Activated CD4-positive, alpha-beta T cell treated with anti-CD3 and anti-CD28 coated beads for 36 hours (primary cell): ENCODE results near the gene ENC1. TPM values are rescaled to one million over a fixed set of nuclear protein-coding genes. Genes with fewer than 3 reads are reported as not detected.

Experiments used
- ATAC-seq: fragments of 200-7000 bp; cut with Tn5 transposase; one replicate; pipeline ENCODE4 v1.10.0; 2021; ENCODE audit warnings: mild to moderate bottlenecking, moderate library complexity
- CTCF ChIA-PET: fragments of 350-600 bp; sonication (Branson Sonifier 250); formaldehyde crosslinking; loops from one replicate; lab custom pipeline; 2021; ENCODE audit warnings: antibody characterized with exemption; lab: Charles Lee
- POLR2A ChIA-PET: fragments of 350-600 bp; sonication (Branson Sonifier 250); formaldehyde crosslinking; loops from one replicate; lab custom pipeline; 2021; ENCODE audit warnings: antibody characterized with exemption, inconsistent platforms; lab: Charles Lee
- DNase-seq: peaks from one replicate; pipeline ENCODE4 v3.0.0-alpha.2; 2020
- H3K27ac Mint-ChIP-seq: one replicate; pipeline ENCODE4 v1.8.0; 2021; ENCODE audit warnings: mixed read lengths
- H3K27me3 Mint-ChIP-seq: one replicate; pipeline ENCODE4 v1.8.0; 2021; ENCODE audit warnings: mixed read lengths
- H3K36me3 Mint-ChIP-seq: one replicate; pipeline ENCODE4 v1.8.0; 2021; ENCODE audit warnings: low read depth, mixed read lengths
- H3K4me1 Mint-ChIP-seq: one replicate; pipeline ENCODE4 v1.8.0; 2021; ENCODE audit warnings: mixed read lengths
- H3K4me3 Mint-ChIP-seq: one replicate; pipeline ENCODE4 v1.8.0; 2021; ENCODE audit warnings: mild to moderate bottlenecking, moderate library complexity, mixed read lengths
- H3K9me3 Mint-ChIP-seq: one replicate; pipeline ENCODE4 v1.8.0; 2021; ENCODE audit warnings: low read depth, mixed read lengths
- intact Hi-C, 2 experiments: fragments of 100-400 bp; cut with DNase I in 1 of 2; cut with micrococcal nuclease in 1 of 2; formaldehyde crosslinking; loops; one replicate each; pipeline versions ENCODE4 v1.14.2 to v1.15.1; 2022 to 2024; cut with DNase I, micrococcal nuclease
- total RNA-seq, 2 experiments: library from RNA; stranded (reverse); gene quantifications; one replicate each; pipeline ENCODE4 v1.2.3, GENCODE V29; 2021

Gene ENC1
- total RNA-seq, 2 experiments from 2014 or later: 0.48 to 0.67 TPM

- Mint-ChIP-seq H3K36me3 (no peaks in the 10 kb centered on the region), H3K4me3 (no peak overlapping the region), H3K9me3 (no peaks in the 10 kb centered on the region), H3K27ac (no peak overlapping the region), H3K27me3 (peaks cover 39% of the 10 kb centered on the region), H3K4me1 (peaks cover 20% of the 10 kb centered on the region)
- POLR2A ChIA-PET: no interaction called here
- CTCF ChIA-PET: interaction anchor here (0.7 to 0.9 kb wide), 2 partner anchors 10 to 15 kb away, joined by 3 read pairs; no protein-coding TSS in a partner anchor
- intact Hi-C loops: no loop called here
- no peak for DNase-seq
- ATAC-seq: no peak
Observed at GRCh38 chr5:74623006-74623611, 17.4 kb downstream of the ENC1 start.

GRCh38 chr5:74622122-74622521 is 18.4 kb downstream of the ENC1 start:
- POLR2A ChIA-PET: interaction anchor here (0.9 kb wide), 1 partner anchor 18 kb away, joined by 4 read pairs; the partner anchor contains the start of gene ENC1
- Mint-ChIP-seq H3K27ac (no peak overlapping the region), H3K4me3 (no peak overlapping the region), H3K9me3 (no peaks in the 10 kb centered on the region), H3K27me3 (peaks cover 39% of the 10 kb centered on the region), H3K4me1 (peaks cover 20% of the 10 kb centered on the region), H3K36me3 (no peaks in the 10 kb centered on the region)
- peak; percentile 93 for ATAC-seq
- DNase-seq: peak; percentile 59
- intact Hi-C loops: loop anchor here (1.0 kb wide), 6 partner anchors 8 to 303 kb away; no protein-coding TSS in a partner anchor
- CTCF ChIA-PET: interaction anchor here (1.5 kb wide), 1 partner anchor 18 kb away, joined by 7 read pairs; the partner anchor contains the start of gene ENC1

GRCh38 chr5:74621492-74621891 is 19.0 kb downstream of the ENC1 start:
- H3K9me3 Mint-ChIP-seq: no peaks in the 10 kb centered on the region
- H3K27me3 Mint-ChIP-seq: peaks cover 39% of the 10 kb centered on the region
- DNase-seq (no peak), ATAC-seq (no peak)
- intact Hi-C loops: no loop called here
- H3K4me1 Mint-ChIP-seq: peaks cover 20% of the 10 kb centered on the region
- ChIA-PET CTCF (interaction anchor here (0.8 to 1.5 kb wide), 3 partner anchors 18 to 206 kb away, joined by 3 to 7 read pairs (median 4); partner anchors contain the start of gene ENC1), POLR2A (interaction anchor here (0.9 kb wide), 1 partner anchor 19 kb away, joined by 4 read pairs; the partner anchor contains the start of gene ENC1)
- no peak overlapping the region for H3K4me3 Mint-ChIP-seq
- H3K36me3 Mint-ChIP-seq: no peaks in the 10 kb centered on the region
- H3K27ac Mint-ChIP-seq: no peak overlapping the region

- DNase-seq (no peak), ATAC-seq (no peak)
- ChIA-PET POLR2A (no interaction called here), CTCF (no interaction called here)
- Mint-ChIP-seq H3K36me3 (no peaks in the 10 kb centered on the region), H3K4me1 (peaks cover 20% of the 10 kb centered on the region), H3K27me3 (peaks cover 29% of the 10 kb centered on the region), H3K27ac (no peak overlapping the region), H3K4me3 (no peak overlapping the region), H3K9me3 (no peaks in the 10 kb centered on the region)
- intact Hi-C loops: no loop called here
Observed at GRCh38 chr5:74619308-74619707, 21.2 kb downstream of the ENC1 start.

- POLR2A ChIA-PET: no interaction called here
Observed at GRCh38 chr5:74618106-74618505, 22.4 kb downstream of the ENC1 start.

GRCh38 chr5:74617202-74617601 is 23.3 kb downstream of the ENC1 start:
- DNase-seq (no peak), ATAC-seq (no peak)
- Mint-ChIP-seq H3K36me3 (no peaks in the 10 kb centered on the region), H3K4me1 (peaks cover 11% of the 10 kb centered on the region), H3K27me3 (peaks cover 18% of the 10 kb centered on the region), H3K9me3 (no peaks in the 10 kb centered on the region), H3K27ac (no peak overlapping the region), H3K4me3 (no peak overlapping the region)
- CTCF ChIA-PET: no interaction called here
- POLR2A ChIA-PET: no interaction called here
- intact Hi-C loops: no loop called here

More at GRCh38 chr5:74618106-74618505, 22.4 kb downstream of the ENC1 start:
- Mint-ChIP-seq H3K4me1 (peaks cover 20% of the 10 kb centered on the region), H3K27ac (no peak overlapping the region), H3K4me3 (no peak overlapping the region), H3K27me3 (peaks cover 18% of the 10 kb centered on the region), H3K36me3 (no peaks in the 10 kb centered on the region), H3K9me3 (no peaks in the 10 kb centered on the region)
- DNase-seq (no peak), ATAC-seq (no peak)
- intact Hi-C loops: no loop called here
- CTCF ChIA-PET: no interaction called here

GRCh38 chr5:74616236-74617146 is 24.0 kb downstream of the ENC1 start:
- Mint-ChIP-seq H3K9me3 (no peaks in the 10 kb centered on the region), H3K27ac (no peak overlapping the region), H3K36me3 (no peaks in the 10 kb centered on the region), H3K4me1 (peaks cover 5% of the 10 kb centered on the region), H3K4me3 (no peak overlapping the region), H3K27me3 (peaks cover 18% of the 10 kb centered on the region)
- ChIA-PET POLR2A (no interaction called here), CTCF (interaction anchor here (0.8 kb wide), 1 partner anchor 24 kb away, joined by 4 read pairs; the partner anchor contains the start of gene ENC1)
- intact Hi-C loops: no loop called here
- ATAC-seq (no peak), DNase-seq (no peak)

GRCh38 chr5:74613283-74613682 is 27.2 kb downstream of the ENC1 start:
- Mint-ChIP-seq H3K27ac (no peak overlapping the region), H3K27me3 (peaks cover 4% of the 10 kb centered on the region), H3K4me1 (peaks cover 4% of the 10 kb centered on the region), H3K36me3 (no peaks in the 10 kb centered on the region), H3K4me3 (no peak overlapping the region), H3K9me3 (no peaks in the 10 kb centered on the region)
- no peak for ATAC-seq
- intact Hi-C loops: no loop called here
- ChIA-PET CTCF (interaction anchor here (1.1 to 1.6 kb wide), 3 partner anchors 10 to 24 kb away, joined by 3 to 6 read pairs (median 3); no protein-coding TSS in a partner anchor), POLR2A (no interaction called here)
- no peak for DNase-seq

- CTCF ChIA-PET: interaction anchor here (0.7 kb wide), 1 partner anchor 666 kb away, joined by 3 read pairs; no protein-coding TSS in a partner anchor
- H3K4me3 Mint-ChIP-seq: no peak overlapping the region
Observed at GRCh38 chr5:74612045-74612444, 28.5 kb downstream of the ENC1 start.

GRCh38 chr5:74608736-74609601 is 31.6 kb downstream of the ENC1 start:
- intact Hi-C loops: no loop called here
- H3K9me3 Mint-ChIP-seq: no peaks in the 10 kb centered on the region
- H3K27me3 Mint-ChIP-seq: peaks cover 2% of the 10 kb centered on the region
- no peak overlapping the region for H3K27ac Mint-ChIP-seq
- peaks cover 4% of the 10 kb centered on the region for H3K4me1 Mint-ChIP-seq
- ATAC-seq (peak; percentile 77), DNase-seq (no peak)
- POLR2A ChIA-PET: no interaction called here
- CTCF ChIA-PET: no interaction called here
- H3K4me3 Mint-ChIP-seq: no peak overlapping the region
- H3K36me3 Mint-ChIP-seq: no peaks in the 10 kb centered on the region

More at GRCh38 chr5:74612045-74612444, 28.5 kb downstream of the ENC1 start:
- DNase-seq: no peak
- Mint-ChIP-seq H3K4me1 (peaks cover 4% of the 10 kb centered on the region), H3K9me3 (no peaks in the 10 kb centered on the region), H3K36me3 (no peaks in the 10 kb centered on the region), H3K27me3 (peaks cover 2% of the 10 kb centered on the region), H3K27ac (no peak overlapping the region)
- intact Hi-C loops: no loop called here
- POLR2A ChIA-PET: no interaction called here
- ATAC-seq: no peak
